K562 (cell line): Measurements from ENCODE around the gene ERAL1. TPM values are rescaled to one million over a fixed set of nuclear protein-coding genes. Genes with fewer than 3 reads are reported as not detected.

Experiments used
- CBX3 ChIP-seq, 2 experiments: IDR thresholded peaks; 1 replicate in 1 of 2; 2 replicates in 1 of 2; pipeline ENCODE4 v1.6.1; 2012; ENCODE audit warnings: inconsistent platforms in 2 of 2, low read length in 2 of 2, borderline replicate concordance in 1 of 2, control low read depth in 1 of 2
- FOXM1 ChIP-seq, 2 experiments: fragments of 450-650 bp in 1 of 2; sonication (generic) in 1 of 2; formaldehyde crosslinking in 1 of 2; IDR thresholded peaks; 2 replicates each; pipeline versions ENCODE4 v1.6.1 to v1.9.0; 2017 to 2022; ENCODE audit warnings: low read depth in 2 of 2, mild to moderate bottlenecking in 2 of 2, missing genetic modification reagents in 1 of 2, moderate library complexity in 1 of 2
- GABPB2 ChIP-seq: fragments of 250-450 bp; sonication (Bioruptor Pico); conservative IDR thresholded peaks from 2 replicates; pipeline ENCODE4 v1.5.1; 2021; ENCODE audit warnings: mild to moderate bottlenecking
- TBL1XR1 ChIP-seq, 2 experiments: IDR thresholded peaks; 2 replicates each; pipeline ENCODE4 v1.6.1; 2012; ENCODE audit warnings: improper control_type of control experiment in 2 of 2, low read length in 2 of 2, mild to moderate bottlenecking in 1 of 2
- ZNF76 ChIP-seq: fragments of 250-450 bp; sonication (Bioruptor Pico); IDR thresholded peaks from 2 replicates; pipeline ENCODE4 v1.4.0; 2020; ENCODE audit warnings: mild to moderate bottlenecking, moderate library complexity, borderline replicate concordance
- polyA plus RNA-seq, 8 experiments: library from polyadenylated mRNA; depleted of rRNA in 4 of 8; stranded (reverse) in 5 of 8; unstranded in 3 of 8; fragments of >200 nt; fragmentation: Nextera tagmentation in 2 of 8; fragmentation: Illumina TruSeq in 1 of 8; extraction: Ambion mirVana in 2 of 8; extraction: Trizol in 1 of 8; gene quantifications; 2 replicates each; pipeline versions ENCODE4 v1.2.1 to v1.2.3, GENCODE V29; 2011 to 2014; ENCODE audit warnings: inconsistent platforms in 1 of 8, missing spikeins in 1 of 8
- total RNA-seq, 7 experiments: library from RNA; depleted of rRNA in 6 of 7; stranded (reverse); fragments of >200 nt in 6 of 7; fragmentation: Illumina TruSeq in 2 of 7; extraction: Trizol in 2 of 7; gene quantifications; 2 replicates each; pipeline versions ENCODE4 v1.2.1 to v1.2.3, GENCODE V29; 2011 to 2021; ENCODE audit warnings: low replicate concordance in 1 of 7
- TF ChIP-seq, protein P1 (sequence below): fragments of 250-450 bp; sonication (Bioruptor Pico); IDR thresholded peaks from 2 replicates; pipeline ENCODE4 v1.4.0; 2020; ENCODE audit warnings: mild to moderate bottlenecking, moderate library complexity, borderline replicate concordance
- TF ChIP-seq, protein P2 (sequence below): fragments of 250-450 bp; sonication (Bioruptor Pico); IDR thresholded peaks from 2 replicates; pipeline ENCODE4 v1.9.0; 2021; ENCODE audit warnings: mild to moderate bottlenecking, inconsistent platforms
- TF ChIP-seq, protein P3 (sequence below), 2 experiments: fragments of 450-650 bp in 1 of 2; sonication (generic) in 1 of 2; formaldehyde crosslinking in 1 of 2; IDR thresholded peaks in 1 of 2; conservative IDR thresholded peaks in 1 of 2; 2 replicates each; pipeline versions ENCODE4 v1.6.1 to v1.8.1; 2016 to 2023; ENCODE audit warnings: mild to moderate bottlenecking in 2 of 2, moderate library complexity in 2 of 2, inconsistent platforms in 1 of 2, missing genetic modification reagents in 1 of 2
- TF ChIP-seq, protein P4 (sequence below), 2 experiments: fragments of 450-650 bp in 1 of 2; sonication (generic) in 1 of 2; formaldehyde crosslinking in 1 of 2; IDR thresholded peaks; 2 replicates each; pipeline versions ENCODE4 v1.7.1 to v1.9.0; 2016 to 2022; ENCODE audit warnings: inconsistent platforms in 1 of 2, mild to moderate bottlenecking in 1 of 2, missing genetic modification reagents in 1 of 2

ERAL1 gene
- total and polyA plus RNA-seq, 9 of the 15 experiments (the other 6 are each of a cell fraction or from before 2014, with no cell fraction given): 37.5 to 351 (median 106) TPM

DNA sequence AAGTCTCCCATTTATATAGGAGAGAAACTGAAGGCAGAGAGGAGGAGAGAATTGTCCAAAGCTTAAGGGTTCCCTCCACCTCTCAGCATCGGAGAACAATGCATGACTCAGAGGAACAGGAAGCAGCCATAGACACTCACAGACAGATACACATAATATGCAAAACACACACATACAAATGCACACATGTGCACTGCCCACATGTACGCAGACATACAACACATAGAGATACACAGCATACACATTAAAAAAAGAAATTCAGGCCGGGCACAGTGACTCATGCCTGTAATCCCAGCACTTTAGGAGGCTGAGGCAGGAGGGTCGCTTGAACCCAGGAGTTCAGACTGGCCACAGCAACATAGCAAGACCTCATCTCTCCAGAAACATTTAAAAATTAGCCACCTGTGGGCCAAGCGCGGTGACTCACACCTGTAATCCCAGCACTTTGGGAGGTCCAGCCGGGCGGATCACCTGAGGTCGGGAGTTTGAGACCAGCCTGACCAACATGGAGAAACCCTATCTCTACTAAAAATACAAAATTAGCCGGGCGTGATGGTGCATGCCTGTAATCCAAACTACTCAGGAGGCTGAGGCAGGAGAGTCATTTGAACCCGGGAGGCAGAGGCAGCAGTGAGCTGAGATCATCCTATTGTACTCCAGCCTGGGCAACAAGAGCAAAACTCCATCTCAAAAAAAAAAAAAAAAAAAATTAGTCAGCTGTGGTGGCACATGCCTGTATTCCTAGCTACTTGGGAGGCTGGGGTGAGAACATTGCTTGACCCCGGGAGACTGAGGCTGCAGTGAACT is 11.3 kb downstream of the ERAL1 start (continued):
- TF ChIP-seq, protein P1, sequence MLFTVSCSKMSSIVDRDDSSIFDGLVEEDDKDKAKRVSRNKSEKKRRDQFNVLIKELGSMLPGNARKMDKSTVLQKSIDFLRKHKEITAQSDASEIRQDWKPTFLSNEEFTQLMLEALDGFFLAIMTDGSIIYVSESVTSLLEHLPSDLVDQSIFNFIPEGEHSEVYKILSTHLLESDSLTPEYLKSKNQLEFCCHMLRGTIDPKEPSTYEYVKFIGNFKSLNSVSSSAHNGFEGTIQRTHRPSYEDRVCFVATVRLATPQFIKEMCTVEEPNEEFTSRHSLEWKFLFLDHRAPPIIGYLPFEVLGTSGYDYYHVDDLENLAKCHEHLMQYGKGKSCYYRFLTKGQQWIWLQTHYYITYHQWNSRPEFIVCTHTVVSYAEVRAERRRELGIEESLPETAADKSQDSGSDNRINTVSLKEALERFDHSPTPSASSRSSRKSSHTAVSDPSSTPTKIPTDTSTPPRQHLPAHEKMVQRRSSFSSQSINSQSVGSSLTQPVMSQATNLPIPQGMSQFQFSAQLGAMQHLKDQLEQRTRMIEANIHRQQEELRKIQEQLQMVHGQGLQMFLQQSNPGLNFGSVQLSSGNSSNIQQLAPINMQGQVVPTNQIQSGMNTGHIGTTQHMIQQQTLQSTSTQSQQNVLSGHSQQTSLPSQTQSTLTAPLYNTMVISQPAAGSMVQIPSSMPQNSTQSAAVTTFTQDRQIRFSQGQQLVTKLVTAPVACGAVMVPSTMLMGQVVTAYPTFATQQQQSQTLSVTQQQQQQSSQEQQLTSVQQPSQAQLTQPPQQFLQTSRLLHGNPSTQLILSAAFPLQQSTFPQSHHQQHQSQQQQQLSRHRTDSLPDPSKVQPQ: no peak
- TF ChIP-seq, protein P2, sequence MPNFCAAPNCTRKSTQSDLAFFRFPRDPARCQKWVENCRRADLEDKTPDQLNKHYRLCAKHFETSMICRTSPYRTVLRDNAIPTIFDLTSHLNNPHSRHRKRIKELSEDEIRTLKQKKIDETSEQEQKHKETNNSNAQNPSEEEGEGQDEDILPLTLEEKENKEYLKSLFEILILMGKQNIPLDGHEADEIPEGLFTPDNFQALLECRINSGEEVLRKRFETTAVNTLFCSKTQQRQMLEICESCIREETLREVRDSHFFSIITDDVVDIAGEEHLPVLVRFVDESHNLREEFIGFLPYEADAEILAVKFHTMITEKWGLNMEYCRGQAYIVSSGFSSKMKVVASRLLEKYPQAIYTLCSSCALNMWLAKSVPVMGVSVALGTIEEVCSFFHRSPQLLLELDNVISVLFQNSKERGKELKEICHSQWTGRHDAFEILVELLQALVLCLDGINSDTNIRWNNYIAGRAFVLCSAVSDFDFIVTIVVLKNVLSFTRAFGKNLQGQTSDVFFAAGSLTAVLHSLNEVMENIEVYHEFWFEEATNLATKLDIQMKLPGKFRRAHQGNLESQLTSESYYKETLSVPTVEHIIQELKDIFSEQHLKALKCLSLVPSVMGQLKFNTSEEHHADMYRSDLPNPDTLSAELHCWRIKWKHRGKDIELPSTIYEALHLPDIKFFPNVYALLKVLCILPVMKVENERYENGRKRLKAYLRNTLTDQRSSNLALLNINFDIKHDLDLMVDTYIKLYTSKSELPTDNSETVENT (CRISPR knock-in tag): no peak
- TF ChIP-seq FOXM1 (IDR thresholded peaks at IDR 0.05; ENCODE audit: low read depth) (no peak), FOXM1 (CRISPR knock-in tag; IDR thresholded peaks at IDR 0.05; ENCODE audit: low read depth) (no peak), TBL1XR1 (IDR thresholded peaks at IDR 0.05; ENCODE audit: low read length in 2 of 2) (no peak), ZNF76 (CRISPR knock-in tag) (no peak), GABPB2 (CRISPR knock-in tag) (no peak), CBX3 (IDR thresholded peaks at IDR 0.05; ENCODE audit: borderline replicate concordance in 1 of 2, low read length in 2 of 2) (no peak)
- TF ChIP-seq, protein P3, sequence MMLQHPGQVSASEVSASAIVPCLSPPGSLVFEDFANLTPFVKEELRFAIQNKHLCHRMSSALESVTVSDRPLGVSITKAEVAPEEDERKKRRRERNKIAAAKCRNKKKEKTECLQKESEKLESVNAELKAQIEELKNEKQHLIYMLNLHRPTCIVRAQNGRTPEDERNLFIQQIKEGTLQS (IDR thresholded peaks at IDR 0.05): peak; percentile 64
- TF ChIP-seq, protein P3 (CRISPR knock-in tag; conservative IDR thresholded peaks at IDR 0.05): no peak
- TF ChIP-seq, protein P4, sequence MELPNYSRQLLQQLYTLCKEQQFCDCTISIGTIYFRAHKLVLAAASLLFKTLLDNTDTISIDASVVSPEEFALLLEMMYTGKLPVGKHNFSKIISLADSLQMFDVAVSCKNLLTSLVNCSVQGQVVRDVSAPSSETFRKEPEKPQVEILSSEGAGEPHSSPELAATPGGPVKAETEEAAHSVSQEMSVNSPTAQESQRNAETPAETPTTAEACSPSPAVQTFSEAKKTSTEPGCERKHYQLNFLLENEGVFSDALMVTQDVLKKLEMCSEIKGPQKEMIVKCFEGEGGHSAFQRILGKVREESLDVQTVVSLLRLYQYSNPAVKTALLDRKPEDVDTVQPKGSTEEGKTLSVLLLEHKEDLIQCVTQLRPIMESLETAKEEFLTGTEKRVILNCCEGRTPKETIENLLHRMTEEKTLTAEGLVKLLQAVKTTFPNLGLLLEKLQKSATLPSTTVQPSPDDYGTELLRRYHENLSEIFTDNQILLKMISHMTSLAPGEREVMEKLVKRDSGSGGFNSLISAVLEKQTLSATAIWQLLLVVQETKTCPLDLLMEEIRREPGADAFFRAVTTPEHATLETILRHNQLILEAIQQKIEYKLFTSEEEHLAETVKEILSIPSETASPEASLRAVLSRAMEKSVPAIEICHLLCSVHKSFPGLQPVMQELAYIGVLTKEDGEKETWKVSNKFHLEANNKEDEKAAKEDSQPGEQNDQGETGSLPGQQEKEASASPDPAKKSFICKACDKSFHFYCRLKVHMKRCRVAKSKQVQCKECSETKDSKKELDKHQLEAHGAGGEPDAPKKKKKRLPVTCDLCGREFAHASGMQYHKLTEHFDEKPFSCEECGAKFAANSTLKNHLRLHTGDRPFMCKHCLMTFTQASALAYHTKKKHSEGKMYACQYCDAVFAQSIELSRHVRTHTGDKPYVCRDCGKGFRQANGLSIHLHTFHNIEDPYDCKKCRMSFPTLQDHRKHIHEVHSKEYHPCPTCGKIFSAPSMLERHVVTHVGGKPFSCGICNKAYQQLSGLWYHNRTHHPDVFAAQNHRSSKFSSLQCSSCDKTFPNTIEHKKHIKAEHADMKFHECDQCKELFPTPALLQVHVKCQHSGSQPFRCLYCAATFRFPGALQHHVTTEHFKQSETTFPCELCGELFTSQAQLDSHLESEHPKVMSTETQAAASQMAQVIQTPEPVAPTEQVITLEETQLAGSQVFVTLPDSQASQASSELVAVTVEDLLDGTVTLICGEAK (IDR thresholded peaks at IDR 0.05): peak; percentile 67
- TF ChIP-seq, protein P4 (CRISPR knock-in tag; IDR thresholded peaks at IDR 0.05): no peak
